K562 (cell line): ENCODE results near the gene C1QTNF2. TPM values are rescaled to one million over a fixed set of nuclear protein-coding genes. Genes with fewer than 3 reads are reported as not detected.

Experiments
- GABPB1 ChIP-seq: sonication (generic); formaldehyde crosslinking; IDR thresholded peaks from 2 replicates; pipeline ENCODE4 v1.8.0; 2022; ENCODE audit warnings: mild to moderate bottlenecking, missing genetic modification reagents
- IRF2 ChIP-seq: sonication (generic); formaldehyde crosslinking; IDR thresholded peaks from 2 replicates; pipeline ENCODE4 v1.8.1; 2022; ENCODE audit warnings: mild to moderate bottlenecking, missing genetic modification reagents
- STAT5A ChIP-seq: IDR thresholded peaks from 2 replicates; pipeline ENCODE4 v1.6.1; 2012; ENCODE audit warnings: low read length, inconsistent platforms, borderline replicate concordance
- polyA plus RNA-seq, 8 experiments: library from polyadenylated mRNA; depleted of rRNA in 4 of 8; stranded (reverse) in 5 of 8; unstranded in 3 of 8; fragments of >200 nt; fragmentation: Nextera tagmentation in 2 of 8; fragmentation: Illumina TruSeq in 1 of 8; extraction: Ambion mirVana in 2 of 8; extraction: Trizol in 1 of 8; gene quantifications; 2 replicates each; pipeline versions ENCODE4 v1.2.1 to v1.2.3, GENCODE V29; 2011 to 2014; ENCODE audit warnings: inconsistent platforms in 1 of 8, missing spikeins in 1 of 8
- total RNA-seq, 7 experiments: library from RNA; depleted of rRNA in 6 of 7; stranded (reverse); fragments of >200 nt in 6 of 7; fragmentation: Illumina TruSeq in 2 of 7; extraction: Trizol in 2 of 7; gene quantifications; 2 replicates each; pipeline versions ENCODE4 v1.2.1 to v1.2.3, GENCODE V29; 2011 to 2021; ENCODE audit warnings: low replicate concordance in 1 of 7
- TF ChIP-seq, protein P1 (sequence below): sonication (generic); formaldehyde crosslinking; IDR thresholded peaks from 2 replicates; pipeline ENCODE4 v1.8.1; 2023; ENCODE audit warnings: missing genetic modification reagents, mild to moderate bottlenecking, borderline replicate concordance
- TF ChIP-seq, protein P2 (sequence below): fragments of 450-650 bp; IDR thresholded peaks from 2 replicates; pipeline ENCODE4 v1.6.1; 2016; ENCODE audit warnings: mild to moderate bottlenecking

C1QTNF2 gene
- total and polyA plus RNA-seq, 9 of the 15 experiments (the other 6 are each of a cell fraction or from before 2014, with no cell fraction given), result not detected

DNA sequence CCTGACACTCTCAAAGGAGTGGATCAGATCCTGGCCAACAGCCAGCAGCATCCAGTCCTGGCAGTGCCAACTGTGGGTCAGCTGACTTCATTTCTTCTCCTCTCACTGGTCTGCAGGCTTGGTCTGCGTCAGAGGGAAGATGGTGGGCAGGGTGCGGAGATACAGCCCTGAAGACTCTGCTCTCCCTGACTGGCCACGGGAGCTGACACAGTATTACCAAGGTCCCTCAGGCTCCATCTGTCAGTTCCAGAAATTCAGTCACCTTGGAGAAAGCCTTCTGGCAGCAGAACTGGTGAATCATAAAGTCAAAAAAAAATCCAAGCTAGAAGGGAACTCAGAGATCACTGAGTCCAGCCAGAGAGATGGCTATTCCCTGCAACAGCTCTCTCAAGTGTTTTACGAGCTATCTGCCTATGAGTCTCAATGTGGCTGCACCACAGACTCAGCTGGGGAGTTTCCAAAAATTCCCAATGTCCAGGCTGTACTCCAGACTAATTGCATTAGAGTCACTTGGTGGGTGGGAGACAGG is 27.9 kb downstream of the C1QTNF2 start (continued):
- TF ChIP-seq, protein P1, sequence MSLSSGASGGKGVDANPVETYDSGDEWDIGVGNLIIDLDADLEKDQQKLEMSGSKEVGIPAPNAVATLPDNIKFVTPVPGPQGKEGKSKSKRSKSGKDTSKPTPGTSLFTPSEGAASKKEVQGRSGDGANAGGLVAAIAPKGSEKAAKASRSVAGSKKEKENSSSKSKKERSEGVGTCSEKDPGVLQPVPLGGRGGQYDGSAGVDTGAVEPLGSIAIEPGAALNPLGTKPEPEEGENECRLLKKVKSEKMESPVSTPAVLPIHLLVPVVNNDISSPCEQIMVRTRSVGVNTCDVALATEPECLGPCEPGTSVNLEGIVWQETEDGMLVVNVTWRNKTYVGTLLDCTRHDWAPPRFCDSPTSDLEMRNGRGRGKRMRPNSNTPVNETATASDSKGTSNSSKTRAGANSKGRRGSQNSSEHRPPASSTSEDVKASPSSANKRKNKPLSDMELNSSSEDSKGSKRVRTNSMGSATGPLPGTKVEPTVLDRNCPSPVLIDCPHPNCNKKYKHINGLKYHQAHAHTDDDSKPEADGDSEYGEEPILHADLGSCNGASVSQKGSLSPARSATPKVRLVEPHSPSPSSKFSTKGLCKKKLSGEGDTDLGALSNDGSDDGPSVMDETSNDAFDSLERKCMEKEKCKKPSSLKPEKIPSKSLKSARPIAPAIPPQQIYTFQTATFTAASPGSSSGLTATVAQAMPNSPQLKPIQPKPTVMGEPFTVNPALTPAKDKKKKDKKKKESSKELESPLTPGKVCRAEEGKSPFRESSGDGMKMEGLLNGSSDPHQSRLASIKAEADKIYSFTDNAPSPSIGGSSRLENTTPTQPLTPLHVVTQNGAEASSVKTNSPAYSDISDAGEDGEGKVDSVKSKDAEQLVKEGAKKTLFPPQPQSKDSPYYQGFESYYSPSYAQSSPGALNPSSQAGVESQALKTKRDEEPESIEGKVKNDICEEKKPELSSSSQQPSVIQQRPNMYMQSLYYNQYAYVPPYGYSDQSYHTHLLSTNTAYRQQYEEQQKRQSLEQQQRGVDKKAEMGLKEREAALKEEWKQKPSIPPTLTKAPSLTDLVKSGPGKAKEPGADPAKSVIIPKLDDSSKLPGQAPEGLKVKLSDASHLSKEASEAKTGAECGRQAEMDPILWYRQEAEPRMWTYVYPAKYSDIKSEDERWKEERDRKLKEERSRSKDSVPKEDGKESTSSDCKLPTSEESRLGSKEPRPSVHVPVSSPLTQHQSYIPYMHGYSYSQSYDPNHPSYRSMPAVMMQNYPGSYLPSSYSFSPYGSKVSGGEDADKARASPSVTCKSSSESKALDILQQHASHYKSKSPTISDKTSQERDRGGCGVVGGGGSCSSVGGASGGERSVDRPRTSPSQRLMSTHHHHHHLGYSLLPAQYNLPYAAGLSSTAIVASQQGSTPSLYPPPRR (CRISPR knock-in tag), result no peak
- no peak for TF ChIP-seq STAT5A
- TF ChIP-seq GABPB1 (CRISPR knock-in tag), result no peak
- TF ChIP-seq IRF2 (CRISPR knock-in tag), result no peak
- TF ChIP-seq, protein P2, sequence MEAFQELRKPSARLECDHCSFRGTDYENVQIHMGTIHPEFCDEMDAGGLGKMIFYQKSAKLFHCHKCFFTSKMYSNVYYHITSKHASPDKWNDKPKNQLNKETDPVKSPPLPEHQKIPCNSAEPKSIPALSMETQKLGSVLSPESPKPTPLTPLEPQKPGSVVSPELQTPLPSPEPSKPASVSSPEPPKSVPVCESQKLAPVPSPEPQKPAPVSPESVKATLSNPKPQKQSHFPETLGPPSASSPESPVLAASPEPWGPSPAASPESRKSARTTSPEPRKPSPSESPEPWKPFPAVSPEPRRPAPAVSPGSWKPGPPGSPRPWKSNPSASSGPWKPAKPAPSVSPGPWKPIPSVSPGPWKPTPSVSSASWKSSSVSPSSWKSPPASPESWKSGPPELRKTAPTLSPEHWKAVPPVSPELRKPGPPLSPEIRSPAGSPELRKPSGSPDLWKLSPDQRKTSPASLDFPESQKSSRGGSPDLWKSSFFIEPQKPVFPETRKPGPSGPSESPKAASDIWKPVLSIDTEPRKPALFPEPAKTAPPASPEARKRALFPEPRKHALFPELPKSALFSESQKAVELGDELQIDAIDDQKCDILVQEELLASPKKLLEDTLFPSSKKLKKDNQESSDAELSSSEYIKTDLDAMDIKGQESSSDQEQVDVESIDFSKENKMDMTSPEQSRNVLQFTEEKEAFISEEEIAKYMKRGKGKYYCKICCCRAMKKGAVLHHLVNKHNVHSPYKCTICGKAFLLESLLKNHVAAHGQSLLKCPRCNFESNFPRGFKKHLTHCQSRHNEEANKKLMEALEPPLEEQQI, result no peak
